HUES48 (cell line): ENCODE measurements around the gene FPR3.
"Not testable (repeated sequence)": the region's sequence is repeated elsewhere in the genome, so short reads cannot be mapped to it uniquely, and the experiment has no call there.

Source experiments
- H3K27ac ChIP-seq: one replicate; pipeline ENCODE4 v1.7.0; 2013; ENCODE audit warnings: low read depth, low read length, inconsistent platforms
- H3K27me3 ChIP-seq: 2 replicates; pipeline ENCODE4 v1.6.1; 2013; ENCODE audit warnings: mild to moderate bottlenecking, low read length; ENCODE audit not compliant: control insufficient read depth, insufficient read depth
- H3K36me3 ChIP-seq: 2 replicates; pipeline ENCODE4 v1.6.1; 2013; ENCODE audit warnings: low read length; ENCODE audit not compliant: control insufficient read depth, insufficient read depth
- H3K4me1 ChIP-seq: 2 replicates; pipeline ENCODE4 v1.6.1; 2013; ENCODE audit warnings: mild to moderate bottlenecking, low read length; ENCODE audit not compliant: control insufficient read depth, insufficient read depth
- H3K4me3 ChIP-seq: 2 replicates; pipeline ENCODE4 v1.5.1; 2013; ENCODE audit warnings: mild to moderate bottlenecking, low read depth, low read length
- H3K9ac ChIP-seq: 2 replicates; pipeline ENCODE4 v1.6.1; 2013; ENCODE audit warnings: mild to moderate bottlenecking, low read depth, low read length, moderate library complexity
- H3K9me3 ChIP-seq: 2 replicates; pipeline ENCODE4 v1.6.1; 2013; ENCODE audit warnings: low read length; ENCODE audit not compliant: control insufficient read depth, insufficient read depth

FPR3 gene

DNA sequence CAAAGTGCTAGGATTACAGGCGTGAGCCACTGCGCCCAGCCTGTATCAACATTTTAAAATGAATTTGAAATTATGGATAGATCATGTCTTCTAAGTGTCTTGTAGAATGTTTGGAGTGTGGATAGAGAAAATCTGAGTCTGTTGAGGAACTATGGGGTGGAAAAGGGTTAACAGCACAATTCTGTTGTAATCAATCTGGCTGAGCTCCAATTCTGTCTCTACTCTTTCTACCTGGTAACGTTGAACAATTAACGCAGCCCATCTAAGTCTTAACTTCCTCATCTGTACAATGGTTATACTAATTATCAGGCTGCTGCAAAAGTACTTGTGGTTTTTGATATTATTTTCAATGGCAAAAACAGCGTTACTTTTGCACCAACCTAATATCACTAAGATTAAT lies 29.9 kb upstream of the FPR3 start:
- Histone ChIP-seq H3K4me3 (no peak overlapping the region), H3K27me3 (no peaks in the 10 kb centered on the region), H3K9me3 (peaks cover 6% of the 10 kb centered on the region; the same call in 1 of the 2 replicates), H3K27ac (no peak overlapping the region), H3K36me3 (no peaks in the 10 kb centered on the region), H3K9ac (no peak overlapping the region), H3K4me1 (no peaks in the 10 kb centered on the region)

DNA sequence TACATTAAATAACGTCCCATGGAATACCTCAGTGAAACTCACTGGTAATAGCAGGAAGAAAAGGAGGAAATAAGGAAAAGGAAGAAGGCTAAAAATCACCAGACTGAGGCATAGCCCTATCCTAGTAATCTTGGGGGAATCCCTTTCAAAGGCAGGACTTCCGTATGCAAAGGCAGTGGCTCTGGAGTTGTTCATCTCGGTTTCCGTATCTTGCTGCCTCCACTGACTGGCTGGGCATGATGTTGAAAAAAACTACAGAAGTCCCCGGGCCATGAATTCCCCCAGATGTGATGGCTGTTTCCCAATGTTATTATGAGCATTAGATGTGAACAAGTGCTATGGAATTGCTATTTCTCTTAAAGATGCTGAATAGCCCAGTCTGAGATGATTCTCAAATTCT lies 28.5 kb upstream of the FPR3 start:
- Histone ChIP-seq H3K36me3 (no peaks in the 10 kb centered on the region), H3K4me3 (no peak overlapping the region), H3K9ac (no peak overlapping the region), H3K4me1 (no peaks in the 10 kb centered on the region), H3K27me3 (no peaks in the 10 kb centered on the region), H3K9me3 (peaks cover 6% of the 10 kb centered on the region; the same call in 1 of the 2 replicates), H3K27ac (no peak overlapping the region)

DNA sequence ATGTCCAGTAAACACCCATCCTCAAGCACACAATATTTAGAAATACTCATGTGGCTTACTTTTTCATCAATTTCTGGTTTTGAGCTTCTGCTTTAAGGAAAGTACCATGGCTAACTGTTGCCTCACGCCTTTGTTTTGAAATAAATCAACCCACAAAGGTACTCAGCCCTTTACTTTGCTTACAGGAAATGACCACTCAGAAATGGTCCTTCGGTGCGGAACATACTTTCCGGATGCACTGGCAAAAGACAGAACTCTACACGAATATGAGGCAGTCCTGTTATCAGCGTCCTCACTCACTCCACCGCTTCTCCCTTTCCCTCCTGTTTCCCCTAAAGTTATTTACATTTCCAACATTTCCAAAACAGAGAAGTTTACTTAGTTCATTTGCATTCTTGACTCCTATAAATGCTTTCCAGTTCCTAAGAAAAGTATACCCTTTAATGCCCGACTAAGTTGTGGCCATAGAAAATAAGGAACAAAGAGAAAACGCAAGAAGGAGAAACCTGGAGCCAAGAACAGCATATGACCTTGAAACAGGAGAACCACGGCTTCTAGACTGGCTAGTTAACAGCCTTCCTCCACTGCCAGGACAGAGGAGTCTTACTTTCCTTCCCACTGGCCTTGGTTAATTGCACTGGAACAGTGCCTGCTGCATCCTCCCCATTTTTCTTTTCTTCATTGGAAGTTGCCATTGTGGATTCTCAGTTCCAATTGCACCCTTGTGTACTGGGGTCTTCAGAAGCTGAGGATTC lies 23.4 kb upstream of the FPR3 start:
- Histone ChIP-seq H3K36me3 (no peaks in the 10 kb centered on the region), H3K27me3 (no peaks in the 10 kb centered on the region), H3K9me3 (peaks cover 3% of the 10 kb centered on the region; the same call in 1 of the 2 replicates), H3K4me1 (no peaks in the 10 kb centered on the region), H3K9ac (no peak overlapping the region), H3K4me3 (no peak overlapping the region), H3K27ac (no peak overlapping the region)

DNA sequence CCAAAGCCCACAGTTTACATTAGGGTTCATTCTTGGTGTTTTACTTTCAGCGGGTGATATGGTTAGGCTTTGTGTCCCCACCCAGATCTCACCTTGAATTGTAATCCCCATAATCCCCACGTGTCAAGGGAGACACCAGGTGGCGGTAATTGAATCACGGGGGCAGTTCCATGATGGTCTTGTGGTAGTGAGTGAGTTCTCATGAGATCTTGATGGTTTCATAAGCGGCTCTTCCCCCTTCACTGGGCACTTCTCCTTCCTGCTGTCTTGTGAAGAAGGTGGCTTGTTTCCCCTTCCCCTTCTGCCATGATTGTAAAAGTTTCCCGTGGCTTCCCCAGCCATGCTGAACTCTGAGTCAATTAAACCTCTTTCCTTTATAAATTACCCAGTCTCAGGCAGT lies 22.0 kb upstream of the FPR3 start:
- Histone ChIP-seq H3K4me1 (no peaks in the 10 kb centered on the region), H3K9ac (no peak overlapping the region), H3K4me3 (no peak overlapping the region), H3K36me3 (no peaks in the 10 kb centered on the region), H3K9me3 (peaks cover 3% of the 10 kb centered on the region; the same call in 1 of the 2 replicates), H3K27me3 (no peaks in the 10 kb centered on the region), H3K27ac (no peak overlapping the region)

DNA sequence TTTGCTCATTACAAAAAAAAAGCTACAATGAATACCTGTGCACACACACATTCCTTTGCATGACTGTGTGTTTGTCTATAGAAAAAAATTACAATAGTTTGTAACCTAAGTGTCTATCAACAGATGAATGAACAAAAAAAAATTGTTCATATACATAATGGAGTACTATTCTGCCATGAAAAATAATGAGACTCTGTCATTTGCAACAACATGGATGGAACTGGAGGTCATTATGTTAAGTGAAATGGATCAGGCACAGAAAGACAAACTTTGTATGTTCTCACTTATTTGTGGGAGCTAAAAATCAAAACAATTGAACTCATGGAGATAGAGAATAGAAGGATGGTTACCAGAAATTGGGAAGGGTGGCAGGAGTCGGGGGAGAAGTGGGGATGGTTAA lies 18.4 kb upstream of the FPR3 start:
- not testable (repeated sequence) for H3K27ac ChIP-seq, H3K4me3 ChIP-seq, H3K9me3 ChIP-seq, H3K36me3 ChIP-seq, H3K4me1 ChIP-seq, H3K9ac ChIP-seq
- H3K27me3 ChIP-seq = 0 out of 2 replicates have a peak, but pooled peaks cover 10% of the 10 kb centered on the region

DNA sequence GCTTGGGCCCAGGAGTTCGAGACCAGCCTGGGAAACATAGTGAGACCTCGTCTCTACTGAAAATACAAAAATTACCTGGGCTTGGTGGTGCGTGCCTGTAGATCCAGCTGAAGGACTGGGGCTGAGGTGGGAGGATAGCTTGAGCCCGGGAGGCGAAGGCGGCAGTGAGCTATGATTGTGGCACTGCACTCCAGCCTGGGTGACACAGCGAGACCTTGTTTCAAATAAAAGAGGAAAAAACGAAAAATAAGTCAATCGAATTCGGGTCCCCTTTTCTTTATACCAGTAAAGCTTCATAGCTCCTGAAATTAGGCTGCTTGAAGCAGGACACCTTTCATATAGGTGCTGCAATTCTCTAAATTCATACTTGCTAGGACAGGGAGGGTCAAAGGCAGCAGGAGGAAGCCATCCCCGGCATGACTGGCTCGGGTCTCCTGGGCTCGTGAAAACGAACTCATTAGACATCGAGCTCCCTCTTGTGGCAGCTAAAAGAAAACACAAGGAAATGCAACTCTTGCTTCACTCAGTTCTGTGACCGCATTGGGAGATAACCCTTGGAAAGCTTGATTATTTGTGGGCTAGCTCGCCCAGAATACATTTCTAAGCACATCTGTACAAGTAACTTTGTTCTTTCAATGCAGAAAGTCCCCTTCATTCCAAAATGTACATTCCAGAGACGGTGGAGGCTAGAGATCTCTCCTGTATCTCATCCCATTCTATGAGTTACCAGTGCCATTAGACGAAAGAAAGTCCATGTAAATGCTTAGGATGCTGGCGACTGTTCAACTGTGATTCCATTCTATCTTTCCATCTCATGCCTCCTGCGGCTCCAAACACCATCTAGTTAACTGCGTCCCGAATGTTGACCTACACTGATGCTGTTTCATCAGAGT lies 17.1 kb upstream of the FPR3 start:
- H3K27ac ChIP-seq = no peak overlapping the region
- no peak overlapping the region for H3K4me3 ChIP-seq
- 0 out of 2 replicates have a peak, but pooled peaks cover 10% of the 10 kb centered on the region for H3K27me3 ChIP-seq
- no peaks in the 10 kb centered on the region for H3K4me1 ChIP-seq
- H3K36me3 ChIP-seq = no peaks in the 10 kb centered on the region
- no peak overlapping the region for H3K9ac ChIP-seq
- H3K9me3 ChIP-seq = no peaks in the 10 kb centered on the region; the same call in 1 of the 2 replicates

DNA sequence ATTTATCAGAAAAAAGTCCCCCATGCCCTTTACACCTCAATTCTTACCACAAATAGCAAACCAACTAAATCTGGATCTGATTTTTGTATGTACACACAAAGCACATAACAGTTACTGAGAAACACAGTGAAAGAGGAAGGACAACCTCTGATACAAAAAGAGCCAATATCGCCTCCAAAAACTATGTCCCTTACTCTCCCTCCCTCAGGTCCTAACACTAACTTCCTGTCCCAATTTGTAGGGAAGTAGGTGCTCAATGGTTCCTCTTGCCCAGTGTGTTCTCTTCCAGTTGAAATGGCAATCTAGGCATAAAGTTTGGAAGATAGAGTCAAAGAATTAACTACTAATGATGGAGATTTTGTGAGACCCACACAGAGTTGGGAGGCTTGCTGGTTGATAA lies 15.8 kb upstream of the FPR3 start:
- no peak overlapping the region for H3K27ac ChIP-seq

DNA sequence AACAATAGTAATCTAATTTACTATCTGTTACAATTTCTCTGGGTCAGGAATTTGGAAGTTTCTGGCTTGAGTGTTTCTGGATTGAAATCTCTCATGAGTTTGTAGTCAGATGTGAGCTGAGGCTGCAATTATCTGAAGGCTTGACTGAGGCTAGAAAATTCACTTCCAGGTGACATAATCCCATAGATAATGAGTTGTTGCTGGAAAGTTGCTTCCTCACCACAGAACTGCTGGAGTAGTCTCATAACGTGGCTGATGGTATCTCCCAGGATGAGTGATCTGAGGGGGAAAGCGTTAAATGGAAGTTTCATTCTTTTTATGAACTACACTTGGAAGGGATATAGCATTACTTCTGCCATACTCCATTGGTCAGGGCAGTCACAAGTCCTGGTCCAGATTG lies 15.3 kb upstream of the FPR3 start:
- Histone ChIP-seq H3K27ac (no peak overlapping the region), H3K36me3 (no peaks in the 10 kb centered on the region)

More for the DNA sequence above, 15.8 kb upstream of the FPR3 start:
- Histone ChIP-seq H3K27me3 (0 out of 2 replicates have a peak, but pooled peaks cover 10% of the 10 kb centered on the region), H3K4me3 (no peak overlapping the region), H3K36me3 (no peaks in the 10 kb centered on the region), H3K9ac (no peak overlapping the region), H3K4me1 (no peaks in the 10 kb centered on the region), H3K9me3 (no peaks in the 10 kb centered on the region; the same call in 1 of the 2 replicates)

DNA sequence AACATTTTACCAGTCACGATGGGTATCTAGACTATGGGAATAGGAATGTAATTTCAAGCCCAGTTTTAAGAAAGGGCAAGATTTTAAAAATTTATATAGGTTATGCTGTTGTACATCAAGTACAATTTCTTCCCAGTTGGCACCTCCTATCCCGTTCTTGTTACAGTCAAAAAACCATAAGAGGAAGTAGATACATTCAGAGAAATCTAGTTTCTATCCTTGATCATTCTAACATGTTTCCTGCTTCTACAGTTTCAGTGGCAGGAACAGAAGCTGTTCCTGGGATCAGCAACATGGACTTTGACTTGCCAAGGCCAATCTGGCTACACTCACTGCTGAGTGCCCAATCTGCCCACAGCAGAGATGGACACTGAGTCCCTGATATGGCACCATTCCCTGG lies 14.7 kb upstream of the FPR3 start:
- 0 out of 2 replicates have a peak, but pooled peaks cover 10% of the 10 kb centered on the region for H3K27me3 ChIP-seq
- no peaks in the 10 kb centered on the region for H3K4me1 ChIP-seq
- no peaks in the 10 kb centered on the region for H3K9me3 ChIP-seq

More for the DNA sequence above, 15.3 kb upstream of the FPR3 start:
- Histone ChIP-seq H3K9me3 (no peaks in the 10 kb centered on the region), H3K4me1 (no peaks in the 10 kb centered on the region), H3K27me3 (0 out of 2 replicates have a peak, but pooled peaks cover 10% of the 10 kb centered on the region), H3K9ac (no peak overlapping the region), H3K4me3 (no peak overlapping the region)

DNA sequence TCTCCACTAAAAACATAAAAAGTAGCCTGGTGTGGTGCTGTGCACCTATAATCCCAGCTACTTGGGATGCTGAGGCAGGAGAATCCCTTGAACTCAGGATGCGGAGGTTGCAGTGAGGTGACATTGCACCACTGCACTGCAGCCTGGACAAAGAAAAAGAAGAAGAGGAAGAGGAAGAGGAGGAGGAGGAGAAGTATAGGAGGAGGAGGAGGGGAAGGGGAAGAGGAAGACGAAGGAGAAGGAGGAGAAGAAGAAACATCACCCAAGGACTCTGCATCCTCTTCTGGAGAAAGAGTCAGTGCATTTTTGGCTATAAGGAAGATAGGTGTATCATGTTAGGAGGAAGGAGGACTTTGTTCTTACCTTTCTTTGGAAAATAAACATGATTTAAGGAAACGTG lies 13.0 kb upstream of the FPR3 start:
- H3K4me1 ChIP-seq = no peaks in the 10 kb centered on the region

More for the DNA sequence above, 14.7 kb upstream of the FPR3 start:
- H3K36me3 ChIP-seq = no peaks in the 10 kb centered on the region
- H3K27ac ChIP-seq = no peak overlapping the region
- no peak overlapping the region for H3K4me3 ChIP-seq
- H3K9ac ChIP-seq = no peak overlapping the region

DNA sequence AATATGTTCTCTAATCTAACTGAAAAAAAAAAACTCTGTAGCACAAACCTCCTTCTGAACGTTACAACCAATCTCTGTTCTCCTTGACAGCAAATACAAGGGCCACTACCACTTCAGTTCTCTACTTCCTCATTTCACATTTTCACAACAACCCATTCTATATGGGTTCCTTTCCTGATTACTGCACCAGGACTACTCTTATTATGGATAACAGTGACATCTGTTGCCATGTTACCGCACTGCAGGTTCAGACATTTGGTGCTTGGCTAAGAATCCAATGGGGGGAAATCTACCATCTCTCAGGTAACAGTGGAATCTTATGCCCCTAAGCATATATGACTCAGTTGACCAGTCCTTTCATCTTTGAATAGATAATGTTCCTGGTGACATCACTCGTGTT lies 11.6 kb upstream of the FPR3 start:
- Histone ChIP-seq H3K27ac (no peak overlapping the region), H3K9me3 (peaks cover 10% of the 10 kb centered on the region), H3K27me3 (0 out of 2 replicates have a peak, but pooled peaks cover 10% of the 10 kb centered on the region), H3K4me1 (no peaks in the 10 kb centered on the region), H3K4me3 (no peak overlapping the region), H3K9ac (no peak overlapping the region), H3K36me3 (no peaks in the 10 kb centered on the region)

More for the DNA sequence above, 13.0 kb upstream of the FPR3 start:
- H3K27me3 ChIP-seq = 0 out of 2 replicates have a peak, but pooled peaks cover 10% of the 10 kb centered on the region
- no peak overlapping the region for H3K4me3 ChIP-seq
- H3K9me3 ChIP-seq = no peaks in the 10 kb centered on the region; the same call in none of the 2 replicates
- no peak overlapping the region for H3K27ac ChIP-seq
- no peak overlapping the region for H3K9ac ChIP-seq
- no peaks in the 10 kb centered on the region for H3K36me3 ChIP-seq
